K562 (cell line): ENCODE results near the gene PON2. TPM values are rescaled to one million over a fixed set of nuclear protein-coding genes. Genes with fewer than 3 reads are reported as not detected.

Experiments used
- ATAC-seq: fragments of 200-7000 bp; cut with Tn5 transposase; 3 replicates; pipeline ENCODE4 v1.9.1; 2020; ENCODE audit warnings: moderate library complexity
- BruUV-seq: library from RNA; stranded (reverse); fragments of 400-500 nt; replicated peaks from 2 replicates; lab custom pipeline; 2021; lab: Mats Ljungman, UMichigan
- CTCF ChIA-PET: fragments of 300-600 bp; formaldehyde crosslinking; extraction: SDS; loops from one replicate; lab custom pipeline; 2021; ENCODE audit warnings: low intra/inter-chr PET ratio; lab: Yijun Ruan, JAX
- POLR2A ChIA-PET: fragments of 300-600, 350-650 bp; sonication (Branson Sonifier 250); formaldehyde crosslinking; extraction: SDS; loops from one replicate; lab custom pipeline; 2021; ENCODE audit warnings: antibody characterized with exemption, inconsistent platforms; lab: Yijun Ruan, JAX
- DNase-seq, 4 experiments: peaks; one replicate each; pipeline versions ENCODE4 v3.0.0 to v3.0.0-alpha.2; 2011 to 2018; ENCODE audit warnings: low spot score in 3 of 4, mixed read lengths in 3 of 4; ENCODE audit errors: extremely low read depth in 1 of 4
- FAIRE-seq: peaks from 2 replicates; lab custom pipeline; 2011; peaks lifted over from hg19 to GRCh38; lab: Jason Lieb, UNC
- H2AFZ ChIP-seq: 2 replicates; pipeline ENCODE4 v1.6.0; 2011; ENCODE audit warnings: low read depth, low read length, control low read depth, inconsistent platforms
- H3K27ac ChIP-seq: fragments of 200-600 bp; 3 replicates; pipeline ENCODE4 v1.8.0; 2011; ENCODE audit warnings: low read depth, mild to moderate bottlenecking, control low read depth, inconsistent platforms, low read length, moderate library complexity, mixed read lengths; ENCODE audit errors: extremely low read depth
- H3K27me3 ChIP-seq, 2 experiments: fragments of 300-600 bp in 1 of 2; 2 replicates in 1 of 2; 3 replicates in 1 of 2; pipeline versions ENCODE4 v1.6.0 to v1.8.0; 2011; ENCODE audit warnings: inconsistent platforms in 2 of 2, low read length in 2 of 2, mild to moderate bottlenecking in 1 of 2, mixed read lengths in 1 of 2, moderate library complexity in 1 of 2; ENCODE audit not compliant: control insufficient read depth in 2 of 2, insufficient read depth in 2 of 2
- H3K36me3 ChIP-seq: fragments of 300-600 bp; 3 replicates; pipeline ENCODE4 v1.8.0; 2011; ENCODE audit warnings: mild to moderate bottlenecking, low read length, inconsistent platforms; ENCODE audit not compliant: control insufficient read depth, insufficient read depth
- H3K4me1 ChIP-seq, 2 experiments: fragments of 200-600 bp in 1 of 2; replicated peaks in 1 of 2; 2 replicates in 1 of 2; 3 replicates in 1 of 2; pipeline versions ENCODE4 v1.5.1 to v1.8.0; 2011; ENCODE audit warnings: inconsistent platforms in 2 of 2, low read length in 2 of 2, mild to moderate bottlenecking in 1 of 2, mixed read lengths in 1 of 2, moderate library complexity in 1 of 2; ENCODE audit not compliant: control insufficient read depth in 2 of 2, insufficient read depth in 2 of 2
- H3K4me2 ChIP-seq: 2 replicates; pipeline ENCODE4 v1.6.1; 2011; ENCODE audit warnings: low read length, control low read depth, inconsistent platforms, mixed read lengths; ENCODE audit not compliant: insufficient read depth
- H3K4me3 ChIP-seq: fragments of 200-600 bp; sonication (generic), shearing (Covaris generic); 2 replicates; pipeline ENCODE4 v1.5.1; 2016; ENCODE audit warnings: control low read depth, inconsistent platforms
- H3K79me2 ChIP-seq: fragments of 200-600 bp; 3 replicates; pipeline ENCODE4 v1.8.0; 2011; ENCODE audit warnings: low read length, inconsistent platforms; ENCODE audit not compliant: control insufficient read depth, insufficient read depth
- H3K9ac ChIP-seq, 2 experiments: 2 replicates each; pipeline versions ENCODE4 v1.6.0 to v1.6.1; 2011; ENCODE audit warnings: low read depth in 2 of 2, low read length in 2 of 2, control low read depth in 1 of 2, inconsistent platforms in 1 of 2, mild to moderate bottlenecking in 1 of 2, mixed read lengths in 1 of 2; ENCODE audit not compliant: insufficient read depth in 1 of 2
- H3K9me1 ChIP-seq: one replicate; pipeline ENCODE4 v1.6.0; 2011; ENCODE audit warnings: inconsistent platforms, mild to moderate bottlenecking, low read length, moderate library complexity; ENCODE audit not compliant: control insufficient read depth, insufficient read depth
- H3K9me3 ChIP-seq: replicated peaks from 2 replicates; pipeline ENCODE4 v1.5.1; 2011; ENCODE audit warnings: low read depth, low read length, inconsistent platforms; ENCODE audit not compliant: control insufficient read depth, insufficient read depth
- H4K20me1 ChIP-seq: replicated peaks from 2 replicates; pipeline ENCODE4 v1.6.1; 2011; ENCODE audit warnings: low read length, inconsistent platforms, mixed read lengths; ENCODE audit not compliant: control insufficient read depth, insufficient read depth
- ARID1B ChIP-seq: fragments of 450-650 bp; IDR thresholded peaks from 2 replicates; pipeline ENCODE4 v1.6.1; 2016; ENCODE audit warnings: antibody characterized with exemption, mild to moderate bottlenecking, inconsistent platforms
- HOXB6 ChIP-seq: fragments of 250-450 bp; sonication (Bioruptor Pico); IDR thresholded peaks from 2 replicates; pipeline ENCODE4 v1.5.1; 2022; ENCODE audit warnings: mild to moderate bottlenecking, borderline replicate concordance
- MYNN ChIP-seq, 2 experiments: sonication (generic); formaldehyde crosslinking in 1 of 2; IDR thresholded peaks; 2 replicates each; pipeline versions ENCODE4 v1.5.0 to v1.6.1; 2016 to 2020; ENCODE audit warnings: antibody characterized with exemption in 1 of 2, missing genetic modification reagents in 1 of 2
- RAD51 ChIP-seq: fragments of 450-650 bp; IDR thresholded peaks from 2 replicates; pipeline ENCODE4 v1.7.1; 2016; ENCODE audit warnings: low read depth, mild to moderate bottlenecking, borderline replicate concordance
- ZBTB2 ChIP-seq: fragments of 450-650 bp; IDR thresholded peaks from 2 replicates; pipeline ENCODE4 v1.6.1; 2016; ENCODE audit warnings: antibody characterized with exemption
- ZNF436 ChIP-seq: fragments of 250-450, 450-650 bp; sonication (Bioruptor Pico); formaldehyde crosslinking; IDR thresholded peaks from 2 replicates; pipeline ENCODE4 v1.7.0; 2020; ENCODE audit warnings: mild to moderate bottlenecking
- WGBS: fragments of 100-300 bp; shearing (Covaris generic); methylation state at CpG from one replicate; pipeline ENCODE4 v1.1.6; 2016; ENCODE audit warnings: low coverage, mixed read lengths; ENCODE audit not compliant: insufficient coverage; ENCODE audit errors: missing lambda C conversion rate; 5-methylcytosine and 5-hydroxymethylcytosine counted together
- in situ Hi-C: fragments of 300-500 bp; cut with MboI; formaldehyde crosslinking; loops from 4 replicates; pipeline ENCODE4 v1.15.0; 2018; ENCODE audit warnings: inconsistent platforms, mixed read lengths
- intact Hi-C: fragments of 100-400 bp; cut with micrococcal nuclease; formaldehyde crosslinking; loops from 2 replicates; pipeline ENCODE4 v1.14.2; 2022
- polyA plus RNA-seq, 8 experiments: library from polyadenylated mRNA; depleted of rRNA in 4 of 8; stranded (reverse) in 5 of 8; unstranded in 3 of 8; fragments of >200 nt; fragmentation: Nextera tagmentation in 2 of 8; fragmentation: Illumina TruSeq in 1 of 8; extraction: Ambion mirVana in 2 of 8; extraction: Trizol in 1 of 8; gene quantifications; 2 replicates each; pipeline versions ENCODE4 v1.2.1 to v1.2.3, GENCODE V29; 2011 to 2014; ENCODE audit warnings: inconsistent platforms in 1 of 8, missing spikeins in 1 of 8
- total RNA-seq, 7 experiments: library from RNA; depleted of rRNA in 6 of 7; stranded (reverse); fragments of >200 nt in 6 of 7; fragmentation: Illumina TruSeq in 2 of 7; extraction: Trizol in 2 of 7; gene quantifications; 2 replicates each; pipeline versions ENCODE4 v1.2.1 to v1.2.3, GENCODE V29; 2011 to 2021; ENCODE audit warnings: low replicate concordance in 1 of 7

Gene PON2
- total and polyA plus RNA-seq, 9 of the 15 experiments (the other 6 are each of a cell fraction or from before 2014, with no cell fraction given), result 8.5 to 30.1 (median 21.9) TPM

GRCh38 chr7:95405208-95405607, 29.6 kb downstream of the PON2 start:
- Histone ChIP-seq H3K9ac (no peak overlapping the region), H3K9me3 (no peaks in the 10 kb centered on the region), H2AFZ (no peak overlapping the region), H3K4me2 (no peak overlapping the region), H3K27me3 (no peaks in the 10 kb centered on the region), H3K79me2 (no peaks in the 10 kb centered on the region), H3K9me1 (no peaks in the 10 kb centered on the region), H3K4me3 (no peak overlapping the region), H4K20me1 (no peaks in the 10 kb centered on the region), H3K4me1 (no peaks in the 10 kb centered on the region), H3K36me3 (peaks cover 14% of the 10 kb centered on the region), H3K27ac (no peak overlapping the region)
- DNase-seq (no peak), ATAC-seq (no peak), FAIRE-seq (no peak)
- BruUV-seq, result no TSS peak
- CTCF ChIA-PET, result no interaction called here
- intact Hi-C loops, result no loop called here
- WGBS, result 75% methylated on average over 3 of the region's 3 CpGs
- no peak for TF ChIP-seq HOXB6 (CRISPR knock-in tag)
- TF ChIP-seq ZNF436 (CRISPR knock-in tag), result no peak
- POLR2A ChIA-PET, result interaction anchor here (0.8 kb wide), 1 partner anchor 10 kb away, joined by 3 read pairs; the partner anchor contains the start of gene PON3
- in situ Hi-C loops, result no loop called here

GRCh38 chr7:95404316-95404865, 30.4 kb downstream of the PON2 start:
- H3K4me2 ChIP-seq, result no peak overlapping the region
- in situ Hi-C loops, result no loop called here

More at GRCh38 chr7:95404316-95404865, 30.4 kb downstream of the PON2 start:
- TF ChIP-seq RAD51, result no peak
- no peak for TF ChIP-seq ARID1B
- no peak for TF ChIP-seq ZBTB2
- TF ChIP-seq MYNN (IDR thresholded peaks at IDR 0.05), result peak; percentile 74; the same call in 1 of the 2 replicates
- TF ChIP-seq MYNN (CRISPR knock-in tag; IDR thresholded peaks at IDR 0.05), result no peak
- POLR2A ChIA-PET, result interaction anchor here (0.8 kb wide), 1 partner anchor 9 kb away, joined by 3 read pairs; the partner anchor contains the start of gene PON3
- Histone ChIP-seq H3K79me2 (no peaks in the 10 kb centered on the region), H3K9ac (no peak overlapping the region), H2AFZ (no peak overlapping the region), H4K20me1 (no peaks in the 10 kb centered on the region), H3K27me3 (no peaks in the 10 kb centered on the region), H3K36me3 (peaks cover 8% of the 10 kb centered on the region; the same call in 2 of the 3 replicates), H3K9me3 (no peaks in the 10 kb centered on the region), H3K27ac (no peak overlapping the region), H3K4me3 (no peak overlapping the region), H3K4me1 (no peaks in the 10 kb centered on the region), H3K9me1 (no peaks in the 10 kb centered on the region)
- WGBS, result 81% methylated on average over 4 of the region's 4 CpGs
- no peak for DNase-seq
- FAIRE-seq, result no peak
- no peak for ATAC-seq
- CTCF ChIA-PET, result no interaction called here
- no TSS peak for BruUV-seq
- intact Hi-C loops, result no loop called here
